ENCODE results near the gene TTC4.
A peak's percentile ranks its signal among the peaks of the same experiment; 100 is the strongest.

TTC4 gene

DNA sequence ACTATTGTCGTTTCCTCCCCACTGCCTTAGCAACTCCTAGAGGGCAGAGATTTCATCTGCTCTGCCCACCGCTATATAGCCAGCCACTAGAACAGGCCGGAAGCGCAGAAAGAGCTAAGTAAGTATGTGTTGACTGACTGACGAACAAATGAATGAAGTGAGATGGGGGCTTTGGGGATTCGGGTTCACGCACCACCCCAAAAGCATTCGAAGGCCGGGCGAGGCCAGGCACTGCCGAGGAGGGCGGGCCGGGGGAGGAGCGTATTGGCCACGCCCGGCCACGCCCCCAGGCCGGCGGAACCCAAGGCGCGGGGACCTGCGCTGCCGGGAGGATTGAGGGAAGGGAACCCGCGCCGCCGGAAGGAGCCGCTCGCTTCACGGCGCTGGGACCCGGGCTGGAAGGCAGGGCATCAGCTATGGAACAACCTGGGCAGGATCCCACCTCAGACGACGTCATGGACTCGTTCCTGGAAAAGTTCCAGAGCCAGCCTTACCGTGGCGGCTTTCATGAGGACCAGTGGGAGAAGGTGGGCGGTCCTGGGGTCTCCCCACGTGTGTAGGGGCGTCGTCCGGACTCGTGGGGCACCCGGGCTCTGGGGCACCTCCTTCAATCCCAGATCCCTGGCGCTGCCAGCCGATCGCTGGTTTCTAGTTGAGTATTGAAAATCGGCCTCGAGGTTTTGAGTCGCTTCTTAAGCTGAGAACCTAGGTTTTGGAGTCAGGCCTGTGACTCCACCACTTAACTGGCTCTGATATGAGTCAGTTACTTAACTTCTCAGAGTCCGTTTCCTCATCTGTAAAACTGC lies at the start of gene TTC4:
TSS of gene TTC4 (plus strand) at position 369 of the 806 bp plus-strand sequence. CDS start at position 417, 48 bp downstream.
- peak; percentile 18 for DNase-seq

GRCh38 chr1:54666333-54666732 lies 49.3 kb upstream of the TTC4 start:
- no peak for DNase-seq

- no peak for DNase-seq
Observed at GRCh38 chr1:54667797-54668196, 47.9 kb upstream of the TTC4 start.

DNA sequence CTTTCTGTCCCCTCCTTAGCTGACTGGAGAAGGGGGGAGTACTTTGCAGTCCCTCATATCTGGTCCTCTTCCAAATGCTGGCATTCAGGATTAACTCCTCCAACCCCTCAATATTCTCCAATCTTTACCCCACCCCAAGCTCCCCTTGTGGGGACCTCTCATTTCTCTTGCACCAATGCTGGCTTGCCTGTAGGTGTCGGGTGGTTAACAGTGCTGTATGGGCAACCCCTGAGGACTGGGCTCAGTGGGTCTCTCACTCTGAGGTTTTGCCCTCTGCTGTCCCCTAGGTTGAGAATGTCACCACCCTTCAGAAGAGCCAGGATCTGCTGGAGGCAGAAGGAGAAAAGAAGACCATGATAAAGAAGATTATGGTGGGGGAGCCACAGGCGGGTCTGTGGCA lies 47.1 kb upstream of the TTC4 start:
- DNase-seq = no peak

DNA sequence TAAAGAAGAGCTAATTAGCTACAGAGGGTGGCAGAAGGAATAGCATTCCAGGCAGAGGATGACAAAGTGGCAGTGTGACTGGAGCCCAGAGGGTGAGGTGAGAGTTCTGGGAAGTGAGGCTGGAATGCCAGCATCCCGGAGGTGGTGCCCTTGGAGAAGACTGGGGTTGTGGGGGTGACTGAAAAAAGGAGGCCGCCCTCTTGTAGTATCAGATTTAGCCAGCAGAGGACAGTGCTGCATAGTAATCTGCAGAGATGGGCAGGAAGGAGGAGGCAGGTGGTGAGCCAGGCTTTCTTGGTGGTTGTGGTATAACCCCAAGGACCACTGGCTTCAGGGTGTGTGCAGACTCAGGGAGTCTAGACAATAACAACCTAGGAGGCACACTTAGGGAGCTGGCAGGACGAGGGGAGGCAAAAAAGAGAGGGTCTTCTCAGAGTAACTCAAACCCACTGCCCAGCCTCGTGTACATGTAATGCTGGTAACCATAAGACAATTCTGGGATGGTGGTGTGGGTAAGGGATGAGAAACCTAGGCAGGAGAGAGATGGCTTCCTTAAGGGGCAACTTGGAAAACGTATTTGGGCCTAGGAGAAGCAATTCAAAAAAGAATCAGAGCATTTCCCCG lies 43.6 kb upstream of the TTC4 start:
- DNase-seq = no peak

DNA sequence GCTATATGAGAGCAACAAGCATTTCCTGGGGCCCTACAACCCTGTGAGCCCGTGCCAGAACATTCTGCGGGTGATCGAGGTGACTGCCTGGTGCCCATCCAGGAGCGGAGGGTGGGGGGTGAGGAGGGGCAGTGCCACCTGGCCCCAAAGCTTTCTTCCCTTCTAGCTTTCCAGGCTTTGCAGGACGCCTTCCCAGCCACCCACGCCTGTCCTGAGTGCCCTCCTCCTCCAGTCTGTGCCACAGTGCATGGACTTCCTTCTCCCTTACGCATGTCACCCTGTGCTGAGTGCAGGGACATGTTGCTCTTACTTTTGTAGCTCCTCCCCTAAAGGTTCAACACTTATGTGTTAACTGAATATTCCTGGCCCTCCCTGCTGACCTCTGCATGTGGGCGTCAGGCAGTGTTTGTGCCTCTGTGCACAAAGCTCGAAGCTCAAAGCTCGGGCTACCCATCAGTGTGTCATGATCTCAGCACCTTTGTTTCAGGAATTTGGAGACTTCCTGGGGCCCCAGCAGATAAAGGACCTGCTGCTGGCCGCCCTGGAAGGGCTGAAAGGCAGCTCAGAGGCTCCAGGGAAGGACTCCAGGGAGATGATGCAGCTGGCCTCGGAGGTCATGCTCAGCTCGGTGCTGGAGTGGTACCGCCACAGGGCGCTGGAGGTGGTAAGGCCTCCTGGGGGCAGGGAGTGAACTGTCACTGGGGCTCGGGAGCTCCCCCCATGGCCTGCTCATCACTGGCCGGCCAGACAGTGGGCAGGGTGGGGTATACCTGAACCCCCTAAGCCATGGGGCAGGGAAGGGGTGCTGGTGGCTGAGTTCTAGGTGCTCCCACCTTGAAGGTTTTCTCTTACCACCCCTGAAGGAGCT lies 36.7 kb upstream of the TTC4 start:
- no peak for DNase-seq

DNA sequence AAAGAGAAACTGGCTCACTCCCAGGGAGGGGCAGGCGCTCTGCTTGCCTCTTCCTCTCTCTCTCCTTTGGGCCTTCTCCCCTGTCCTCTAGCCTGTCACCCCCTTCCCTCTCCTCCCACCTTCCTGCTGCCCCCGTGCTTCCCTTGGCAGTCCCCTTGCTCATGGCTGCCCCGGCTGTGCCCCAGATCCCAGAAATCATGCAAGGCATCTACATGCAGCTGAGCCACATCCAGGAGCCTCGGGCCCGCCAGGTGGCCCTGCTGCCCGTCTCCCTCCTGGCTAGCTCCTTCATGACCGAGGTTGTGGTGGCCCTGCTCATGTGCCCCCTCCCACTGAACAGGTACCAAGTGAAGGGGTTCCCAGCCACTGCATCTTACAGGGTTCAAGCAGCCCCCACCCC lies 36.0 kb upstream of the TTC4 start:
- DNase-seq = no peak

- DNase-seq = no peak
Observed at GRCh38 chr1:54680387-54680786, 35.3 kb upstream of the TTC4 start.

GRCh38 chr1:54681358-54681757 lies 34.3 kb upstream of the TTC4 start:
- DNase-seq = peak; percentile 17

- DNase-seq = no peak
Observed at GRCh38 chr1:54683453-54683852, 32.2 kb upstream of the TTC4 start.

- no peak for DNase-seq
Observed at GRCh38 chr1:54685335-54685905, 30.2 kb upstream of the TTC4 start.

DNA sequence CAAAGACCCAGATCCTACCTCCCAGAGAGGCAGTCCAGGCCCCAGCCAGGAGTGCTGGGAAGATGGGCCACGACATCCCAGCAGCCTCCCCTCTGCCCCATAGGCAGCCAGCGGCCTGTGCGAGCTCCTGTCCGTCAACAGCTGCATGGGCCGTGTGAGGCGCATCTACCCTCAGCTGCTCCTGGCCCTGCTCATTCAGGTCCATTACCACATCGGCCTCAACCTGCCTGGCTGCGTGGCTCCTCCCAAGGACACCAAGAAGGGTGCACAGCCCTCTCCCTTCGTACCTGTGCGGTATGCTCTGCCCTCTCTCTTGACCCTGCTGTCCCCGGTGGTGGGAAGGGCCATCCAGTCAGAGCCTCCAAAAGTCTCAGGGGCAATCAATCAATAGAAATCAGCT lies 29.5 kb upstream of the TTC4 start:
- no peak for DNase-seq

DNA sequence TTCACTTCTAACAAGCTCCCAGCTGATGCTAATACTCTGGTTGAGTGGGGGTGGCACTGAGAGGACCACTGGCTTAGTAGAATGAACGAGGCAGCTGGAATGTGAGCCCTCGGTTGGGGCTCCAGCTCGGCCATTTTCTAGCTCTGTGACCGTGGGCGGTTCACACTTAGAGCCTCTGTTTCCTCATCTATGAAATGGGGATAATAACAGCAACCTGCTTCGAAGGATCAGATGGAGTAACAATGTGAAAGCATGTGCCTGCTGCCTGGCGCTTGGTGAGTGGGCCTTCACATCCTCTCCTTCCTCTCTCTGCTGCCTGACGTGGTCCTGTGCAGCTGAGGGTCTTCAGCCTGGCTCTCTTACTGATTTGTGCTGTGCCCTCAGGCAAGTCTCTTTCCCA lies 20.9 kb upstream of the TTC4 start:
- no peak for DNase-seq

GRCh38 chr1:54695221-54695620 lies 20.4 kb upstream of the TTC4 start:
- no peak for DNase-seq

DNA sequence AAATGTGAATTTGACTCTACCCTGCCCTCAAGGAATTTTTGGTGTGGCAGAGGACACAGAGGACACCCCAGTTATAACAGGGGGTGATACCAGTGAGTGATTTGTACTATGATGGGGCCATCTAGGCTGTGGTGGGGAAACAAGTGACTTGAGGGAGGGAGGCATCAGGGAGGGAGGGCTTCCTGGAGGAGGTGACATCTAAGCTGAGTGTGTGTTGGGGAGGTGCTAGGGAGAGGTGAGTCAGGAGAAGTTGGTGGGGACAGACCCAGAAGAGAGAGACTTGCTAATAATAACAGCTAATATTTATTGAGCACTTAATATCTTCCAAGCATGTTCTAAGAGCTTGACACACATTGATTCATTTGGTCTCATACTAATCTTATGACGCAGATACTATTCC lies 19.9 kb upstream of the TTC4 start:
- no peak for DNase-seq

- DNase-seq = no peak
Observed at GRCh38 chr1:54696262-54696661, 19.4 kb upstream of the TTC4 start.

- no peak for DNase-seq
Observed at GRCh38 chr1:54697896-54698295, 17.8 kb upstream of the TTC4 start.

- DNase-seq = no peak
Observed at GRCh38 chr1:54698346-54698745, 17.3 kb upstream of the TTC4 start.

DNA sequence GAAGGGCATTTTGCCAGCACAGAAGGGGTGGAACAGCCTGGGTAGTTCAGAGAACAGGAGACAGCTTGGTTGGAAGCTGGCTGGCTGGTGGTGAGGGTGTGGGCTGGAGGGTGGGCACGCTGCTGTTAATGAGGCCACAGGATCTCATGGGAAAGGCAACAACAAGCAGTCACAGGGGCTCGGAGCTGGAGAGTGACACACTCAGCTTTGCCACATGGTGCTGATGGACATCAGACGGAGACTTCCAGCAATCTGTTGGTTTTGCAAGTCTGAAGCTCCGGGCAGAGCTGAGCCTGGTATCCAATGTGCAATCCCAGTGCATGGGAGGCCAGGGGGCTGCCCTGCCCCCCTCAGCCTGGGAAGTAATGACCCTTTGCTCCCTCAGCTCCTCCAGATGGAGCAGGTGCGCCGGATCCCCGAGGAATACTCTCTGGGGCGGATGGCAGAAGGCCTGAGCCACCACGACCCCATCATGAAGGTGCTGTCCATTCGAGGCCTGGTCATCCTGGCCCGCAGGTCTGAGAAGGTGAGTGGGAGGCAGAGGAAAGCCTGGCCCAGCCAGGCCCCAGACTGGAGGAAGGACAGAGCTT lies 15.6 kb upstream of the TTC4 start:
- no peak for DNase-seq

- DNase-seq = no peak
Observed at GRCh38 chr1:54701066-54701465, 14.6 kb upstream of the TTC4 start.

DNA sequence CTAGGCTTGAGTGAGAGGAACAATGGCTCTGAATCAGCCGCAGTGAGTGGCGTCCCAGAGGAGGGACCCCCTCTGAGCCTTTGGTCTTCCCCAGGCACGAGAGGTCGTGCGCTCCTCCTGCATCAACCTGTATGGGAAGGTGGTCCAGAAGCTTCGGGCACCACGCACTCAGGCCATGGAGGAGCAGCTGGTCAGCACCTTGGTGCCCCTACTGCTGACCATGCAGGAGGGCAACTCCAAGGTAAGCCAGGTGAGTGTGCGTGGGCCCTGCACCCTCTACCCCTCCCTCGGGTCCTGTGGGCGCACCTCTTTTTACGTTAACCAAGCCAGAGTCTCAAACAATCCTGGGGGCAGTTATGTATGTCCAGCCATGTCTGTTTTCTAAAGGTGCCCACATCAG lies 13.7 kb upstream of the TTC4 start:
- DNase-seq = no peak

DNA sequence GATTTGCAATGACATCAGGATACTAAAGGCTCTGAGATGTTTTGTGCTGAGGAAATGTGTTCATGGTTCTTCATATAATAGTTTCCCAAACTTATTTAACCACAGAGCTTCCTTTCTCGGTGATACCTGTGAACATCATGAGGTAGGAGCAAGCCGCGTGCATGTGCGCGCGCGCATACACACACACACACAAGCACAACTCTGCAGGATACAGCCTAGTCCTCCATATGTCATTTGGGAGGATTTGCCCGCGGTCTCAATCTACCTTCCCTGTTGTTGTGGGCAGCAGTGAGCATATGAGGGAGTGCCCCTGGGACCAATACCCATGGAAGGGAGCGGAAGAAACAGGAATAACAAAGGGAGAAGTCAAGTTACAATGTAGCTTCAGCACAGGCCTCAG lies 12.2 kb upstream of the TTC4 start:
- no peak for DNase-seq

GRCh38 chr1:54705153-54705552 lies 10.5 kb upstream of the TTC4 start:
- DNase-seq = no peak

All from NCI-H524 treated with DMSO at 0.1 percent for 48 hours (cell line).